ENCODE data around the gene SLIT3. TPM values are rescaled to one million over a fixed set of nuclear protein-coding genes. Genes with fewer than 3 reads are reported as not detected.

The SLIT3 gene
- total and polyA plus RNA-seq, 9 of the 15 experiments (the other 6 are each of a cell fraction or from before 2014, with no cell fraction given), result 0.01 to 0.04 TPM; not detected in 7

DNA sequence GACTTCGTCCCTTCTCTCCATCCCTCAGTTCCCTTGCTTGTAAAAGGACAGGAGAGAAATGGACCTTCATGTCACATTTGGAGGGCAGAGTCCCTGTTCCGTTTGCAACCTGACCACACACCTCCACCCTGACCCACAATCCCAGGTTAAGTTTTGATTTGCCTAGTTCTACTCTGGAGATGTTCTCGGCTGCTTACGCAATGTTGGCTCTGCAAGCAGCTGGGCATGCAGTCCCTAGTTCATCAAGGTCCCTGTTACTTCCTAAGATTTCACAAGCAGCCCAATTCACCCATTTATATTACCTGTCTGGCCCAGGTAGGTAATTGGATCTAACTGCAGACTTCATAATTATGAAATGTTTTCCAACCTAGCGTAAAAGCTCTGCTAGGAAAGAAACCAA lies 28.8 kb downstream of the SLIT3 start:
- ATAC-seq, result no peak
- H3K79me2 ChIP-seq (ENCODE audit: control insufficient read depth, insufficient read depth, low read length), result no peaks in the 10 kb centered on the region
- H3K9me1 ChIP-seq (ENCODE audit: control insufficient read depth, insufficient read depth, low read length), result no peaks in the 10 kb centered on the region
- no peaks in the 10 kb centered on the region for H3K4me1 ChIP-seq (replicated peaks in 1 of 2; ENCODE audit: control insufficient read depth in 2 of 2, insufficient read depth in 2 of 2, low read length in 2 of 2)
- TF ChIP-seq HEY1 (CRISPR knock-in tag; IDR thresholded peaks at IDR 0.05; ENCODE audit: borderline replicate concordance) (no peak), CAMTA2 (CRISPR knock-in tag; conservative IDR thresholded peaks at IDR 0.05) (no peak), MAFG (tag; conservative IDR thresholded peaks at IDR 0.05) (no peak), MCM5 (IDR thresholded peaks at IDR 0.05; ENCODE audit: low read depth) (no peak), NFIX (CRISPR knock-in tag; IDR thresholded peaks at IDR 0.05; ENCODE audit: low read depth) (no peak), ZFPM2 (CRISPR knock-in tag; IDR thresholded peaks at IDR 0.05) (no peak), NR4A1 (CRISPR knock-in tag; IDR thresholded peaks at IDR 0.05) (no peak), NR4A1 (tag; IDR thresholded peaks at IDR 0.05) (no peak), TOE1 (IDR thresholded peaks at IDR 0.05; ENCODE audit: borderline replicate concordance) (no peak), TOE1 (CRISPR knock-in tag; IDR thresholded peaks at IDR 0.05; ENCODE audit: borderline replicate concordance, low read depth) (no peak), PTBP1 (IDR thresholded peaks at IDR 0.05; ENCODE audit: low read depth, low read length) (no peak), MAZ (CRISPR knock-in tag; conservative IDR thresholded peaks at IDR 0.05 in 1 of 2, IDR thresholded peaks at IDR 0.05 in 1 of 2) (no peak), FOS (IDR thresholded peaks at IDR 0.05; ENCODE audit: extremely low read depth, insufficient read length) (no peak), ZNF780A (CRISPR knock-in tag; IDR thresholded peaks at IDR 0.05) (no peak), ZKSCAN8 (CRISPR knock-in tag; IDR thresholded peaks at IDR 0.05) (no peak), ZNF165 (CRISPR knock-in tag; IDR thresholded peaks at IDR 0.05; ENCODE audit: borderline replicate concordance) (no peak)
- TF ChIP-seq, protein P1, sequence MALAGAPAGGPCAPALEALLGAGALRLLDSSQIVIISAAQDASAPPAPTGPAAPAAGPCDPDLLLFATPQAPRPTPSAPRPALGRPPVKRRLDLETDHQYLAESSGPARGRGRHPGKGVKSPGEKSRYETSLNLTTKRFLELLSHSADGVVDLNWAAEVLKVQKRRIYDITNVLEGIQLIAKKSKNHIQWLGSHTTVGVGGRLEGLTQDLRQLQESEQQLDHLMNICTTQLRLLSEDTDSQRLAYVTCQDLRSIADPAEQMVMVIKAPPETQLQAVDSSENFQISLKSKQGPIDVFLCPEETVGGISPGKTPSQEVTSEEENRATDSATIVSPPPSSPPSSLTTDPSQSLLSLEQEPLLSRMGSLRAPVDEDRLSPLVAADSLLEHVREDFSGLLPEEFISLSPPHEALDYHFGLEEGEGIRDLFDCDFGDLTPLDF (CRISPR knock-in tag; IDR thresholded peaks at IDR 0.05), result no peak
- TF ChIP-seq, protein P2, sequence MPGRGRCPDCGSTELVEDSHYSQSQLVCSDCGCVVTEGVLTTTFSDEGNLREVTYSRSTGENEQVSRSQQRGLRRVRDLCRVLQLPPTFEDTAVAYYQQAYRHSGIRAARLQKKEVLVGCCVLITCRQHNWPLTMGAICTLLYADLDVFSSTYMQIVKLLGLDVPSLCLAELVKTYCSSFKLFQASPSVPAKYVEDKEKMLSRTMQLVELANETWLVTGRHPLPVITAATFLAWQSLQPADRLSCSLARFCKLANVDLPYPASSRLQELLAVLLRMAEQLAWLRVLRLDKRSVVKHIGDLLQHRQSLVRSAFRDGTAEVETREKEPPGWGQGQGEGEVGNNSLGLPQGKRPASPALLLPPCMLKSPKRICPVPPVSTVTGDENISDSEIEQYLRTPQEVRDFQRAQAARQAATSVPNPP (IDR thresholded peaks at IDR 0.05; ENCODE audit: borderline replicate concordance, insufficient read depth, insufficient read length), result no peak
- TF ChIP-seq, protein P3, sequence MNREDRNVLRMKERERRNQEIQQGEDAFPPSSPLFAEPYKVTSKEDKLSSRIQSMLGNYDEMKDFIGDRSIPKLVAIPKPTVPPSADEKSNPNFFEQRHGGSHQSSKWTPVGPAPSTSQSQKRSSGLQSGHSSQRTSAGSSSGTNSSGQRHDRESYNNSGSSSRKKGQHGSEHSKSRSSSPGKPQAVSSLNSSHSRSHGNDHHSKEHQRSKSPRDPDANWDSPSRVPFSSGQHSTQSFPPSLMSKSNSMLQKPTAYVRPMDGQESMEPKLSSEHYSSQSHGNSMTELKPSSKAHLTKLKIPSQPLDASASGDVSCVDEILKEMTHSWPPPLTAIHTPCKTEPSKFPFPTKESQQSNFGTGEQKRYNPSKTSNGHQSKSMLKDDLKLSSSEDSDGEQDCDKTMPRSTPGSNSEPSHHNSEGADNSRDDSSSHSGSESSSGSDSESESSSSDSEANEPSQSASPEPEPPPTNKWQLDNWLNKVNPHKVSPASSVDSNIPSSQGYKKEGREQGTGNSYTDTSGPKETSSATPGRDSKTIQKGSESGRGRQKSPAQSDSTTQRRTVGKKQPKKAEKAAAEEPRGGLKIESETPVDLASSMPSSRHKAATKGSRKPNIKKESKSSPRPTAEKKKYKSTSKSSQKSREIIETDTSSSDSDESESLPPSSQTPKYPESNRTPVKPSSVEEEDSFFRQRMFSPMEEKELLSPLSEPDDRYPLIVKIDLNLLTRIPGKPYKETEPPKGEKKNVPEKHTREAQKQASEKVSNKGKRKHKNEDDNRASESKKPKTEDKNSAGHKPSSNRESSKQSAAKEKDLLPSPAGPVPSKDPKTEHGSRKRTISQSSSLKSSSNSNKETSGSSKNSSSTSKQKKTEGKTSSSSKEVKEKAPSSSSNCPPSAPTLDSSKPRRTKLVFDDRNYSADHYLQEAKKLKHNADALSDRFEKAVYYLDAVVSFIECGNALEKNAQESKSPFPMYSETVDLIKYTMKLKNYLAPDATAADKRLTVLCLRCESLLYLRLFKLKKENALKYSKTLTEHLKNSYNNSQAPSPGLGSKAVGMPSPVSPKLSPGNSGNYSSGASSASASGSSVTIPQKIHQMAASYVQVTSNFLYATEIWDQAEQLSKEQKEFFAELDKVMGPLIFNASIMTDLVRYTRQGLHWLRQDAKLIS (CRISPR knock-in tag; IDR thresholded peaks at IDR 0.05), result no peak
- no peaks in the 10 kb centered on the region; a peak in 1 of 5 replicates for H3K27me3 ChIP-seq (ENCODE audit: control insufficient read depth in 2 of 2, insufficient read depth in 2 of 2, low read length in 2 of 2)
- in situ Hi-C loops (cut with MboI) (no loop called here), intact Hi-C loops (cut with micrococcal nuclease) (no loop called here)
- no peak overlapping the region for H2AFZ ChIP-seq (ENCODE audit: low read depth, low read length)
- H3K4me2 ChIP-seq (ENCODE audit: insufficient read depth, low read length), result no peak overlapping the region
- no peak for FAIRE-seq
- ChIA-PET POLR2A (no interaction called here), CTCF (ENCODE audit: low intra/inter-chr PET ratio) (no interaction called here)
- H4K20me1 ChIP-seq (replicated peaks; ENCODE audit: control insufficient read depth, insufficient read depth, low read length), result no peaks in the 10 kb centered on the region
- 2% methylated on average over 5 of the region's 5 CpGs for WGBS (ENCODE audit: insufficient coverage, low coverage, missing lambda C conversion rate)
- H3K27ac ChIP-seq (ENCODE audit: extremely low read depth, low read depth, low read length), result no peak overlapping the region
- H3K36me3 ChIP-seq (ENCODE audit: control insufficient read depth, insufficient read depth, low read length), result no peaks in the 10 kb centered on the region
- H3K9ac ChIP-seq (ENCODE audit: insufficient read depth in 1 of 2, low read depth in 2 of 2, low read length in 2 of 2), result no peak overlapping the region
- H3K4me3 ChIP-seq, result no peak overlapping the region
- DNase-seq (ENCODE audit: extremely low read depth in 1 of 4, low spot score in 3 of 4), result no peak
- BruUV-seq (replicated peaks), result no TSS peak
- H3K9me3 ChIP-seq (replicated peaks; ENCODE audit: control insufficient read depth, insufficient read depth, low read depth, low read length), result no peaks in the 10 kb centered on the region
